NCI-H128 (cell line): Measurements from ENCODE around the gene ACVR1.
"Not testable (repeated sequence)": the region's sequence is repeated elsewhere in the genome, so short reads cannot be mapped to it uniquely, and the experiment has no call there.

Source experiments
- DNase-seq: peaks from one replicate; lab custom pipeline; 2025; ENCODE audit not compliant: unreplicated experiment; lab: John Stamatoyannopoulos, UW

The ACVR1 gene

DNA sequence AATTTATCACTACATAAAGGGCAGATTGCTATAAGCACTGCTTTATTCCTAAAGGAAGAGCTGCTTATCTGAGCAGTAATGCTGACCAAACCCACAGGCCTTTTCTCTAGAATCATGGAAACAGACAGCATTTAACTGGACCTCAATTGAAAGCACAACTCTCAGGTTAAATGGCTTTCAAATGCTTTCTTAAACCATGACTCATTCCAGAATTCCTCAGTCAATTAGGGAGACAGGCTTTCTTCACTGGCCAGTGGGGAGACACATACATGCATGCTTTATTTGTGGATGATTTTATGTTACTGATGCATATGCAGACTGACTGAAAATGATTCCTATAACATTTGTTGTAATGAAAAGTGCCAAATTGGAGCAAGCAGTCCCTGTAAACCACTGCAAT, 114.6 kb downstream of the ACVR1 start:
- no peak for DNase-seq

- no peak for DNase-seq
These were observed 115.2 kb downstream of the ACVR1 start for GRCh38 chr2:157760949-157761348.

DNA sequence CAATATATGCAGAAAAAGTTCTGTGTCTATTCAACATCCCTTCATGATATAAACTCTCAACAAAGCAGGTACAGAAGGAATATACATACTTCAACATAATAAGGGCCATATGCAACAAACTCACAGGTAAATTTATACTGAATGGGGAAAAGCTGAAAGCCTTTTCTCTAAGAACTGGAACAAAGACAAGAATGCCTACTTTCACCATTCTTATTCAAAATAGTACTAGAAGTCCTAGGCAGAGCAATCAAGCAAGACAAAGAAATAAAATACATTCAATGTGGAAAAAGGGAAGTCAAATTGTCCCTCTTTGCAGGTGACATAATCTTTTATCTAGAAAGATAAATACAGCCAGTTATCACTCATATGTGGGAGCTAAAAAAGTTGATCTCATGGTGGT, 116.3 kb downstream of the ACVR1 start:
- DNase-seq = no peak

- no peak for DNase-seq
These were observed 117.5 kb downstream of the ACVR1 start for GRCh38 chr2:157758586-157758985.

GRCh38 chr2:157757500-157757899, 118.6 kb downstream of the ACVR1 start:
- DNase-seq = no peak

- DNase-seq = not testable (repeated sequence)
These were observed 119.7 kb downstream of the ACVR1 start for GRCh38 chr2:157756447-157756846.

GRCh38 chr2:157751462-157752058, 124.6 kb downstream of the ACVR1 start:
- DNase-seq = no peak

- DNase-seq = no peak
These were observed 126.4 kb downstream of the ACVR1 start for GRCh38 chr2:157749684-157750083.

DNA sequence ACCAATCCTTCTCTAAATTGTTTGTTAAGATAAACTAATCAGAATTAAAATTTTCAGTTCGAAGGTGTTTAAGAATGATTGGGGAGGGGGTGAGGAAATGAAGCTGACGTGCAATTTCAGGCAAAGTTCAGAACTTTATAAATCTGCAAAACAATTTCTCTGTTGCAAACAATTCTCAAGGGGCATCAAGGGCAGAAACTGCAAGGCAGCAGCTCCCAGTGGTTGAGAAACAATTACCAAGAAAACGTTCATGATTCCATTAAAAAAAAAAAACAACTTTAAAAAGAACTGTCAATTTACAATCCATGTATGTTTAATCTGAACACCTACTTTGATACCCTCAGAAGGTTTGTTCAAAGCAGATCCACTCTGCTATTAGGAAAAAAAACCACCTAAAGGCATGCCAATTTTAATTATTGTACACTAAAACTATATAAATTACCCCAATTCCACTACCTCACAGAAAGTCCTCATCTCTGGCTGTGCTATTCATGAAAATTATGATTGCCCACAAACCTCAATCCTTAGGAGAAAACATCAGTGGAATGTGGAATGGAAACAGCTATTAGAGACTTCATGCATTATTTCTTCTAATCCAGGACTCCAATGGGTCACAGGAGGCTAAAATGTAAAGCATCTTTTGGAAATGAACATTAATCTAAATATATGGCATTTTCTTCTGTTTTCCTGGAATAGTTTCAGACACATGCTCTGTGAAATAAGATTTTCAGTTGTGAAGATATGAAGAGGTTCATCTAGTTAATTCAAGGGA, 127.6 kb downstream of the ACVR1 start:
- DNase-seq = no peak

DNA sequence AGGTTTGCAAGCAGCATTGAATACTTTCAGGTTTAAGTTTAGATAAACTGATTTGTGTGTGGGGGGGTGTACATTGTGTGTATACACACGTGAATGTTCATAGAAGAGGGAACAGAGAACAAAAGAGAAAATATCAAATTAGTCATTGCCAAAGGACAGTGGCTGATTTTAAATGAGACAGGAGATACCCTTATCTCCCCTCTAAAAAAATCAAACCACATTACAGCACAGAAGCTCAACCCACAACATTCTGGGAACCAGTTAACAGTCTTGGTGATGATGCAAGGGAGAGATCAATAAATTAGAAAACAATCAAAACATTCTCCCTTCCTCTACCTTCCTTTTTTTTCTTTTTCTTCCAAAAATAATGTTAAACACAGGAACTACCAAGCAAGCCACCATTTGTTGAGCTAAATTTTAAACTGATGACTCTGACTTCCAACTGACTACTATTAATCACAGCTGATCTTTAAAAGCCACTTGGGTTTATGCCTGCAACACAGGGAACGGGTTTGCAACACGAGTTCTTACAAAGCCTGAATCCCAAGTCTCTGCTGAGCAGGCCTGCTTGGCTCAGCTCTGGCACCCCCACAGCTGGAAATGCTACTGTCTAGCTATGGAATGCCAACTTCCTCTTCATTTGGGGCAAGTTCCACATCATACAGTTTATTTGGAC, 128.3 kb downstream of the ACVR1 start:
- DNase-seq = no peak

- no peak for DNase-seq
These were observed 128.8 kb downstream of the ACVR1 start for GRCh38 chr2:157747280-157747679.

DNA sequence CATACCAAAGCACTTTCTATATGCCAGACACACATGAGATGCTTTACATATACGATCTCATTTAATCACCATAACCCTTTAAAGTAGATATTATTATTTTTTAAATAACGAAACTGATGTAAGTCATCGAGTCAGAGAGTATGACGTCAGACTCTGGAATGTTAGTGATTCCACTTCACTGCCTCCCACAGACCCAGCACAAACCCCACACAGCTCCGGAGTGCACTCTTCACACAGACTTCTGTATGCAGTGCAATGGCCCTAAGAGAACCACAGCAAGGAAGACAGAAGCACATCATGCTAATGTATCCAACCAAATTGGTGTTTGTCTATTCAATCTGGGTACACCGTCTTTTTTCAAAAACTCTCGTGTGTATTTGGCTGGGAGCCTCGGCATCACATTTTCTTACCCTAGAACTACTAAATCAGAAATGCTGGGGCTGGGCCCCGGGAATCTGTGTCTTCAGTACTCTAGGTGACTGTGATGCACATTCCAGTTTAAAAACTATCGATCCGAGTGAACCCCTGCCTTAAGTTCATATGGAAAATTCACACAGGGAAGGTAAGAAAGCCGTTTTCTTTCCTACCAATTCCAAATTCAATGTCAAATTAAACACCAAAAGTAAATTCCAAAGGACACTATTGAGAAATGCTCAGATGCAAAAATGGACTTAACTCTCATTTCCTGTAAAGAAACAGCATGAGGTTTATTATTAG, 129.7 kb downstream of the ACVR1 start:
- DNase-seq = no peak

- DNase-seq = no peak
These were observed 131.5 kb downstream of the ACVR1 start for GRCh38 chr2:157744571-157745076.

- no peak for DNase-seq
These were observed 133.1 kb downstream of the ACVR1 start for GRCh38 chr2:157743051-157743450.

GRCh38 chr2:157741819-157742484, 134.2 kb downstream of the ACVR1 start:
- no peak for DNase-seq

DNA sequence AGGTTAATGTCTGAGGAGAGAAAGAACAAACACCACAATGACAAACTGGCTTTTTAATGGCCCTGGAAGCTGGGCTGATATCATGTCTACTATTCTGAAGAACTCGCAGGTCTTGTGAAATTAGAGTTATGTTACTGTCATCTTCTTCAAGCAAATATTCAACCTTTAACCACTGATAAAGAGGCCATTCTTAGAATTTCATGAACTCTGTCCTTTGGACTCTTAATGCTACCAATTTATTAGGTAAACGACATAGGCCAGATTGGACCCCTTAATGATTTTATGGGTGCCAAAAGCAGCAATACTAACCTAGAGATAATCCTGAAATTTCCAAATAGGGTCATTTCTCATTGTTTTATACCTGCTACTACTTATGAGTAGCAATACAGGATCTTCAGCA, 138.5 kb downstream of the ACVR1 start:
- no peak for DNase-seq

- DNase-seq = no peak
These were observed 140.6 kb downstream of the ACVR1 start for GRCh38 chr2:157735532-157735931.

DNA sequence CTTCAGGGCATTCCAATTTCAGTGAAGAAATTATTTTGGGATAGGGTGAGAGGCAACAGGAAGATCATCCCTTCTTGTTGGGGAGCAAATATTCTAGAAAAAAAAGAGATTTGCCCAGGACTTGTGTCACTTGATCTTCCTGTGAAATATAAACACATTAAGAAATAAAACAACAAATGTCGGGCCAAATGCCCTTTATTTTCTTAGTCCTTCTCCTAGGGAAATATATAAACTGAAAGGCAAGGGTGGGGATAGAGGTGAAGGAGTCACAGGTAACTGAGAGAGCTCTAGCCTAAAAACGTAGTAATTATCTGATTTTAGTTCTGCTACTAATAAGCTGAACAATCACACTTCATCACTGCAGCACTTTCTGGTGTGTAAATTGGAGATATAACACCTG, 142.9 kb downstream of the ACVR1 start:
- no peak for DNase-seq

DNA sequence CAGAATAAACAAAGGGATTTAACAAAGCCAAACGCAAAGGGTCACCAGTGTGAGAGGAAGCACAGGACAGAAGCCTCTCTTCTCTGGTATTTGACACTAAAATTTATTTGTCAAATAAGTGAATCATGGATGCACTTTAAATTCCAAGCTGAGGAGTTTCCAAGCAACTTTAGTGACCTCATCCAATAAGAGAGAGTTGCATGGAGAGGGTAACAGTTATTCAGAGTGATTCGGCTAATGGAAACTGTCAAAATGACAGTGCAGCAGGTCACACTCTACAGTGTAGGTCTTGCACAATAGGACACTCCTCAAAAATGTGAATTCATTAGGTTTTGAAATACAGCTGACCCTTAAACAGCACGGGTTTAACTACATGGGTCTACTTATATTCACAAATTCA, 143.5 kb downstream of the ACVR1 start:
- no peak for DNase-seq

DNA sequence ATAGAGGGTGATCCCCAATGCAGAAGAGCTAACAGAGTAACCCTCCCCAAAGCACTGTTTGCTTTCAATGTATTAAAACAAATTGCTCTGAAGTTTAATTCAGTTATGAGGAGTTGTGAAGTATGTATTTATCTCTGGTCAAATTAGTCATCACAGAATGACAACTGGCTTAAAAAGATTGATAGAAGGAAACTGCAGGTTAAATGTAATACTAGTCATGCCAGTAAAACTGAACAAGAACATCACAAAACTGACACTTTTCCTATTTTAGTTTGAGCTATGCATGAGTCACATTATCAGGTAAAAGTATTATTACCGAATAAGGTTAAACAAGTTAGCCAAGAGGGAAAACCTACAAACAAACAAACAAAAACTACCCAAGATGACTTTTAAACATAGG, 148.4 kb downstream of the ACVR1 start:
- DNase-seq = no peak

- DNase-seq = no peak
These were observed 149.2 kb downstream of the ACVR1 start for GRCh38 chr2:157726946-157727345.
